CD14-positive monocyte (primary cell): ENCODE data around the gene VSIG10L. TPM values are rescaled to one million over a fixed set of nuclear protein-coding genes. Genes with fewer than 3 reads are reported as not detected.

ENCODE experiments used
- DNase-seq, 3 donors: peaks; one replicate each; pipeline ENCODE4 v3.0.0-alpha.2; 2011 to 2022
- H2AFZ ChIP-seq: 2 replicates; pipeline ENCODE4 v1.6.0; 2012; ENCODE audit warnings: mild to moderate bottlenecking, low read depth, low read length, inconsistent platforms; ENCODE audit not compliant: insufficient read depth, poor library complexity, severe bottlenecking
- H3K27ac ChIP-seq, 2 donors: 1 replicate in 1 of 2; 2 replicates in 1 of 2; pipeline ENCODE4 v1.5.1; 2012 to 2013; ENCODE audit warnings: low read length in 2 of 2, control low read depth in 1 of 2, inconsistent platforms in 1 of 2, low read depth in 1 of 2, mild to moderate bottlenecking in 1 of 2
- H3K27me3 ChIP-seq, 2 donors: one replicate each; pipeline versions ENCODE4 v1.6.0 to v1.6.1; 2011 to 2013; ENCODE audit warnings: low read length in 2 of 2; ENCODE audit not compliant: control insufficient read depth in 2 of 2, insufficient read depth in 2 of 2
- H3K36me3 ChIP-seq, 2 donors: replicated peaks in 1 of 2; 1 replicate in 1 of 2; 2 replicates in 1 of 2; pipeline versions ENCODE4 v1.5.1 to v1.6.1; 2012 to 2013; ENCODE audit warnings: low read length in 2 of 2, control low read depth in 1 of 2, inconsistent platforms in 1 of 2, mild to moderate bottlenecking in 1 of 2; ENCODE audit not compliant: insufficient read depth in 2 of 2, control insufficient read depth in 1 of 2
- H3K4me1 ChIP-seq, 2 donors: 1 replicate in 1 of 2; 2 replicates in 1 of 2; pipeline versions ENCODE4 v1.5.1 to v1.6.1; 2012 to 2013; ENCODE audit warnings: low read length in 2 of 2, control low read depth in 1 of 2, inconsistent platforms in 1 of 2, mild to moderate bottlenecking in 1 of 2, moderate library complexity in 1 of 2; ENCODE audit not compliant: insufficient read depth in 2 of 2, control insufficient read depth in 1 of 2
- H3K4me2 ChIP-seq: replicated peaks from 2 replicates; pipeline ENCODE3; 2012; ENCODE audit warnings: low read length, moderate library complexity, mild to moderate bottlenecking; ENCODE audit not compliant: poor library complexity, severe bottlenecking; ENCODE audit errors: extremely low read depth
- H3K4me3 ChIP-seq, 3 experiments: fragments of 200-600 bp in 1 of 3; sonication (generic) in 1 of 3; replicated peaks in 1 of 3; 1 replicate in 2 of 3; 2 replicates in 1 of 3; pipeline ENCODE4 v1.5.1; 2011 to 2013; ENCODE audit warnings: low read length in 3 of 3, mild to moderate bottlenecking in 3 of 3, control low read depth in 2 of 3, low read depth in 2 of 3, inconsistent platforms in 1 of 3, moderate library complexity in 1 of 3
- H3K79me2 ChIP-seq: 2 replicates; pipeline ENCODE4 v1.6.0; 2012; ENCODE audit warnings: mild to moderate bottlenecking, control low read depth, inconsistent platforms, low read length, moderate library complexity; ENCODE audit not compliant: insufficient read depth
- H3K9ac ChIP-seq: 2 replicates; pipeline ENCODE4 v1.6.0; 2017; ENCODE audit warnings: low read length, mild to moderate bottlenecking; ENCODE audit not compliant: insufficient read depth, poor library complexity, severe bottlenecking
- H3K9me3 ChIP-seq, 2 donors: replicated peaks in 1 of 2; 1 replicate in 1 of 2; 2 replicates in 1 of 2; pipeline versions ENCODE4 v1.5.1 to v1.6.1; 2012 to 2013; ENCODE audit warnings: low read length in 2 of 2, control low read depth in 1 of 2; ENCODE audit not compliant: control insufficient read depth in 1 of 2, insufficient read depth in 1 of 2
- H4K20me1 ChIP-seq: 2 replicates; pipeline ENCODE4 v1.6.0; 2012; ENCODE audit warnings: mild to moderate bottlenecking, low read length, control low read depth, moderate library complexity; ENCODE audit not compliant: insufficient read depth
- H3K27ac Mint-ChIP-seq, 7 donors: one replicate each; pipeline ENCODE4 v1.8.0; 2020; ENCODE audit warnings: mild to moderate bottlenecking in 7 of 7, mixed read lengths in 7 of 7, moderate library complexity in 6 of 7, inconsistent platforms in 2 of 7
- H3K27me3 Mint-ChIP-seq, 3 donors: one replicate each; pipeline ENCODE4 v1.8.0; 2021 to 2022; ENCODE audit warnings: low read depth in 3 of 3, mild to moderate bottlenecking in 3 of 3, mixed read lengths in 3 of 3, moderate library complexity in 3 of 3, inconsistent platforms in 1 of 3
- H3K36me3 Mint-ChIP-seq, 2 donors: one replicate each; pipeline ENCODE4 v1.8.0; 2020; ENCODE audit warnings: mixed read lengths in 2 of 2, inconsistent platforms in 1 of 2, mild to moderate bottlenecking in 1 of 2
- H3K4me1 Mint-ChIP-seq: one replicate; pipeline ENCODE4 v1.8.0; 2020; ENCODE audit warnings: mild to moderate bottlenecking, mixed read lengths
- H3K4me3 Mint-ChIP-seq, 2 donors: one replicate each; pipeline ENCODE4 v1.8.0; 2020; ENCODE audit warnings: mild to moderate bottlenecking in 2 of 2, mixed read lengths in 2 of 2, moderate library complexity in 1 of 2
- H3K9me3 Mint-ChIP-seq, 7 donors: one replicate each; pipeline ENCODE4 v1.8.0; 2020 to 2022; ENCODE audit warnings: mixed read lengths in 7 of 7, mild to moderate bottlenecking in 6 of 7, moderate library complexity in 6 of 7, inconsistent platforms in 2 of 7
- WGBS: methylation state at CpG from one replicate; pipeline ENCODE4 v1.1.5; 2013; ENCODE audit warnings: missing lambda C conversion rate; ENCODE audit not compliant: insufficient coverage; 5-methylcytosine and 5-hydroxymethylcytosine counted together
- intact Hi-C, 2 donors: fragments of 100-400 bp; cut with micrococcal nuclease; formaldehyde crosslinking; loops; one replicate each; pipeline versions ENCODE4 v1.15.0 to v1.15.1; 2023
- polyA plus RNA-seq, 3 donors: library from polyadenylated mRNA; depleted of rRNA in 1 of 3; unstranded in 2 of 3; stranded (reverse) in 1 of 3; fragments of 300-500 nt in 2 of 3; fragments of >200 nt in 1 of 3; fragmentation: Illumina TruSeq in 2 of 3; gene quantifications; 1 replicate in 2 of 3; 2 replicates in 1 of 3; pipeline ENCODE4 v1.2.3, GENCODE V29; 2012 to 2021
- TF ChIP-seq, protein P1 (sequence below): fragments of 200-600 bp; IDR thresholded peaks from one replicate; pipeline ENCODE4 v1.8.0; 2022; ENCODE audit warnings: antibody characterized with exemption, mild to moderate bottlenecking

VSIG10L gene
- polyA plus RNA-seq, 3 donors, result 0.62 to 2.3 (median 0.73) TPM

GRCh38 chr19:51295382-51296126 is 46.4 kb downstream of the VSIG10L start:
- 90% methylated on average over 11 of the region's 15 CpGs for WGBS
- Mint-ChIP-seq H3K4me1 (no peaks in the 10 kb centered on the region), H3K27me3 (peaks cover 10 to 30% (median 17%) of the 10 kb centered on the region in 3 donors), H3K36me3 (no peaks in the 10 kb centered on the region), H3K4me3 (no peak overlapping the region), H3K27ac (no peak overlapping the region), H3K9me3 (no peaks in the 10 kb centered on the region)
- H4K20me1 ChIP-seq, result no peaks in the 10 kb centered on the region
- H3K27ac ChIP-seq, result no peak overlapping the region
- H3K9me3 ChIP-seq, result no peaks in the 10 kb centered on the region
- H3K4me3 ChIP-seq, result no peak overlapping the region
- H2AFZ ChIP-seq, result no peak overlapping the region
- H3K79me2 ChIP-seq, result no peaks in the 10 kb centered on the region
- no peak for DNase-seq
- no peaks in the 10 kb centered on the region for H3K27me3 ChIP-seq
- no peak overlapping the region for H3K4me2 ChIP-seq
- no peak overlapping the region for H3K9ac ChIP-seq
- TF ChIP-seq, protein P1, sequence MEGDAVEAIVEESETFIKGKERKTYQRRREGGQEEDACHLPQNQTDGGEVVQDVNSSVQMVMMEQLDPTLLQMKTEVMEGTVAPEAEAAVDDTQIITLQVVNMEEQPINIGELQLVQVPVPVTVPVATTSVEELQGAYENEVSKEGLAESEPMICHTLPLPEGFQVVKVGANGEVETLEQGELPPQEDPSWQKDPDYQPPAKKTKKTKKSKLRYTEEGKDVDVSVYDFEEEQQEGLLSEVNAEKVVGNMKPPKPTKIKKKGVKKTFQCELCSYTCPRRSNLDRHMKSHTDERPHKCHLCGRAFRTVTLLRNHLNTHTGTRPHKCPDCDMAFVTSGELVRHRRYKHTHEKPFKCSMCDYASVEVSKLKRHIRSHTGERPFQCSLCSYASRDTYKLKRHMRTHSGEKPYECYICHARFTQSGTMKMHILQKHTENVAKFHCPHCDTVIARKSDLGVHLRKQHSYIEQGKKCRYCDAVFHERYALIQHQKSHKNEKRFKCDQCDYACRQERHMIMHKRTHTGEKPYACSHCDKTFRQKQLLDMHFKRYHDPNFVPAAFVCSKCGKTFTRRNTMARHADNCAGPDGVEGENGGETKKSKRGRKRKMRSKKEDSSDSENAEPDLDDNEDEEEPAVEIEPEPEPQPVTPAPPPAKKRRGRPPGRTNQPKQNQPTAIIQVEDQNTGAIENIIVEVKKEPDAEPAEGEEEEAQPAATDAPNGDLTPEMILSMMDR, result no peak
- intact Hi-C loops, result loop anchor here in 1 of 2 donors (10.0 kb wide), 1 partner anchor 1071 kb away; no protein-coding TSS in a partner anchor
- no peaks in the 10 kb centered on the region for H3K36me3 ChIP-seq
- H3K4me1 ChIP-seq, result no peaks in the 10 kb centered on the region

DNA sequence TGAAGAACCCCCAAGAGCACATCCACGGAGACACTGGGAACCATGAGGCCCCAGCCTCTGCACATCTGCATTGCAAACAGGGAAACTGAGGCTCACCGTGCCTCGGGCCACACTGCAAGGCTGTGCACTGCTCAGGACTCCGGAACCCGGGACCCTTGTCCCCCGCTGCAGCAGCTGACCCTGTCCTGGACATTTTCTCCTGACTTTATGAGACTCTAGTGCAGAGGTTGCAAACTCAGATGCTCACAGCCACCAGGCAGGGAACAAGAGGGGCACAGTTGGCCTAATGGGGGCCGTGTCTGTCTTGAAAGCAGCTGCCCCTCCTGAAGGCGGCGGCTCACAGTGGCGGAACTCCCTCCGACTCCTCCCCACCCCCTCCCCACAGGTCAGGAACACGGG is 47.0 kb downstream of the VSIG10L start:
- H3K4me2 ChIP-seq, result no peak overlapping the region
- H3K79me2 ChIP-seq, result no peaks in the 10 kb centered on the region
- no peaks in the 10 kb centered on the region for H3K4me1 ChIP-seq
- Mint-ChIP-seq H3K9me3 (peaks cover 0 to 1% (median 0%) of the 10 kb centered on the region in 7 donors), H3K27me3 (peaks cover 10 to 30% (median 17%) of the 10 kb centered on the region in 3 donors), H3K36me3 (no peaks in the 10 kb centered on the region), H3K27ac (no peak overlapping the region), H3K4me1 (no peaks in the 10 kb centered on the region), H3K4me3 (no peak overlapping the region)
- TF ChIP-seq, protein P1, result no peak
- H3K36me3 ChIP-seq, result no peaks in the 10 kb centered on the region
- H3K27me3 ChIP-seq, result no peaks in the 10 kb centered on the region
- H2AFZ ChIP-seq, result no peak overlapping the region
- WGBS, result 86% methylated on average over 6 of the region's 12 CpGs
- H3K27ac ChIP-seq, result no peak overlapping the region
- intact Hi-C loops, result loop anchor here in 1 of 2 donors (10.0 kb wide), 1 partner anchor 1070 kb away; no protein-coding TSS in a partner anchor
- no peaks in the 10 kb centered on the region for H4K20me1 ChIP-seq
- no peaks in the 10 kb centered on the region for H3K9me3 ChIP-seq
- H3K4me3 ChIP-seq, result no peak overlapping the region
- H3K9ac ChIP-seq, result no peak overlapping the region
- no peak for DNase-seq
